MM.1S (cell line): ENCODE data around the gene SNW1.

Experiments used
- DNase-seq: peaks from one replicate; pipeline ENCODE4 v3.0.0-alpha.2; 2015
- H2AFZ ChIP-seq: fragments of 300-600 bp; sonication (generic); 2 replicates; pipeline ENCODE4 v1.6.0; 2016; ENCODE audit warnings: antibody characterized with exemption, low read length
- H3F3A ChIP-seq: fragments of 300-600 bp; sonication (generic); 2 replicates; pipeline ENCODE4 v1.6.1; 2016; ENCODE audit warnings: mild to moderate bottlenecking, antibody characterized with exemption, low read length, moderate library complexity, mixed read lengths; ENCODE audit not compliant: insufficient read depth
- H3K27ac ChIP-seq: fragments of 300-600 bp; sonication (generic); 2 replicates; pipeline ENCODE4 v1.5.1; 2016; ENCODE audit warnings: mild to moderate bottlenecking, low read length
- H3K27me3 ChIP-seq: fragments of 300-600 bp; sonication (generic); replicated peaks from 2 replicates; pipeline ENCODE4 v1.6.0; 2016; ENCODE audit warnings: low read length; ENCODE audit not compliant: insufficient read depth
- H3K36me3 ChIP-seq: fragments of 300-600 bp; sonication (generic); replicated peaks from 2 replicates; pipeline ENCODE4 v1.6.1; 2016; ENCODE audit warnings: mild to moderate bottlenecking, low read length, mixed read lengths; ENCODE audit not compliant: insufficient read depth
- H3K4me1 ChIP-seq: fragments of 300-600 bp; sonication (generic); 2 replicates; pipeline ENCODE4 v1.6.1; 2016; ENCODE audit warnings: low read length, mixed read lengths
- H3K4me2 ChIP-seq: fragments of 300-600 bp; sonication (generic); 2 replicates; pipeline ENCODE4 v1.6.0; 2016; ENCODE audit warnings: low read depth, low read length
- H3K4me3 ChIP-seq: fragments of 300-600 bp; sonication (generic); 2 replicates; pipeline ENCODE4 v1.5.1; 2016; ENCODE audit warnings: low read length, mixed read lengths
- H3K79me2 ChIP-seq: fragments of 300-600 bp; sonication (generic); 2 replicates; pipeline ENCODE4 v1.6.1; 2016; ENCODE audit warnings: mixed run types, low read length, mixed read lengths
- H3K9ac ChIP-seq: fragments of 300-600 bp; sonication (generic); 2 replicates; pipeline ENCODE4 v1.6.1; 2016; ENCODE audit warnings: low read length, mixed read lengths
- H3K9me2 ChIP-seq: fragments of 300-600 bp; sonication (generic); replicated peaks from 2 replicates; pipeline ENCODE4 v1.6.1; 2016; ENCODE audit warnings: mild to moderate bottlenecking, low read length, mixed read lengths; ENCODE audit not compliant: insufficient read depth
- H3K9me3 ChIP-seq: fragments of 300-600 bp; sonication (generic); replicated peaks from 2 replicates; pipeline ENCODE4 v1.6.1; 2016; ENCODE audit warnings: mild to moderate bottlenecking, low read length, mixed read lengths; ENCODE audit not compliant: insufficient read depth
- H4K20me1 ChIP-seq: fragments of 300-600 bp; sonication (generic); 2 replicates; pipeline ENCODE4 v1.6.1; 2016; ENCODE audit warnings: mild to moderate bottlenecking, low read length, moderate library complexity, mixed read lengths; ENCODE audit not compliant: insufficient read depth
- EZH2 ChIP-seq: fragments of 300-600 bp; sonication (generic); optimal IDR thresholded peaks from 2 replicates; pipeline ENCODE3; 2017; ENCODE audit warnings: low read depth, mild to moderate bottlenecking, antibody characterized with exemption, low read length, mixed read lengths
- EZH2phosphoT487 ChIP-seq: fragments of 300-600 bp; sonication (generic); IDR thresholded peaks from 2 replicates; pipeline ENCODE4 v1.6.1; 2018; ENCODE audit warnings: antibody characterized with exemption, low read length
- TF ChIP-seq, protein P1 (sequence below): fragments of 300-600 bp; sonication (generic); IDR thresholded peaks from 2 replicates; pipeline ENCODE4 v1.5.1; 2016; ENCODE audit warnings: antibody characterized with exemption, low read length, mixed read lengths

SNW1 gene

GRCh38 chr14:77721437-77721836 lies 39.5 kb downstream of the SNW1 start:
- Histone ChIP-seq H3K9me3 (no peaks in the 10 kb centered on the region), H3K27me3 (no peaks in the 10 kb centered on the region), H3K27ac (no peak overlapping the region), H3K4me1 (no peaks in the 10 kb centered on the region), H3F3A (no peaks in the 10 kb centered on the region), H2AFZ (no peak overlapping the region), H3K79me2 (no peaks in the 10 kb centered on the region), H3K4me3 (no peak overlapping the region), H3K36me3 (no peaks in the 10 kb centered on the region), H3K9ac (no peak overlapping the region), H3K4me2 (no peak overlapping the region), H3K9me2 (no peaks in the 10 kb centered on the region), H4K20me1 (no peaks in the 10 kb centered on the region)
- DNase-seq = no peak
- no peak for TF ChIP-seq EZH2phosphoT487
- TF ChIP-seq, protein P1, sequence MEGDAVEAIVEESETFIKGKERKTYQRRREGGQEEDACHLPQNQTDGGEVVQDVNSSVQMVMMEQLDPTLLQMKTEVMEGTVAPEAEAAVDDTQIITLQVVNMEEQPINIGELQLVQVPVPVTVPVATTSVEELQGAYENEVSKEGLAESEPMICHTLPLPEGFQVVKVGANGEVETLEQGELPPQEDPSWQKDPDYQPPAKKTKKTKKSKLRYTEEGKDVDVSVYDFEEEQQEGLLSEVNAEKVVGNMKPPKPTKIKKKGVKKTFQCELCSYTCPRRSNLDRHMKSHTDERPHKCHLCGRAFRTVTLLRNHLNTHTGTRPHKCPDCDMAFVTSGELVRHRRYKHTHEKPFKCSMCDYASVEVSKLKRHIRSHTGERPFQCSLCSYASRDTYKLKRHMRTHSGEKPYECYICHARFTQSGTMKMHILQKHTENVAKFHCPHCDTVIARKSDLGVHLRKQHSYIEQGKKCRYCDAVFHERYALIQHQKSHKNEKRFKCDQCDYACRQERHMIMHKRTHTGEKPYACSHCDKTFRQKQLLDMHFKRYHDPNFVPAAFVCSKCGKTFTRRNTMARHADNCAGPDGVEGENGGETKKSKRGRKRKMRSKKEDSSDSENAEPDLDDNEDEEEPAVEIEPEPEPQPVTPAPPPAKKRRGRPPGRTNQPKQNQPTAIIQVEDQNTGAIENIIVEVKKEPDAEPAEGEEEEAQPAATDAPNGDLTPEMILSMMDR = no peak
- TF ChIP-seq EZH2 = no peak

- no peak for TF ChIP-seq EZH2phosphoT487
- no peak overlapping the region for H3K4me2 ChIP-seq
- peaks cover 13% of the 10 kb centered on the region for H3K79me2 ChIP-seq
- DNase-seq = no peak
- no peaks in the 10 kb centered on the region for H3K9me3 ChIP-seq
- no peaks in the 10 kb centered on the region for H3K9me2 ChIP-seq
- H3K27me3 ChIP-seq = no peaks in the 10 kb centered on the region
- H3K4me3 ChIP-seq = no peak overlapping the region
- no peak overlapping the region for H3K9ac ChIP-seq
- H3K36me3 ChIP-seq = no peaks in the 10 kb centered on the region; the same call in 1 of the 2 replicates
- no peak overlapping the region for H2AFZ ChIP-seq
- no peaks in the 10 kb centered on the region for H3F3A ChIP-seq
- no peaks in the 10 kb centered on the region for H4K20me1 ChIP-seq
- no peak overlapping the region for H3K27ac ChIP-seq
- H3K4me1 ChIP-seq = no peaks in the 10 kb centered on the region
Measured at GRCh38 chr14:77717608-77718305, 43.2 kb downstream of the SNW1 start.

GRCh38 chr14:77714926-77715325 lies 46.0 kb downstream of the SNW1 start:
- no peak overlapping the region for H3K4me3 ChIP-seq
- no peaks in the 10 kb centered on the region for H3K9me2 ChIP-seq
- no peaks in the 10 kb centered on the region for H3K27me3 ChIP-seq
- H3K36me3 ChIP-seq = no peaks in the 10 kb centered on the region; the same call in 1 of the 2 replicates
- no peak overlapping the region for H2AFZ ChIP-seq
- no peaks in the 10 kb centered on the region for H3F3A ChIP-seq
- no peak for DNase-seq
- no peaks in the 10 kb centered on the region for H3K4me1 ChIP-seq
- no peak overlapping the region for H3K27ac ChIP-seq
- H3K79me2 ChIP-seq = peaks cover 25% of the 10 kb centered on the region
- no peaks in the 10 kb centered on the region for H3K9me3 ChIP-seq
- H4K20me1 ChIP-seq = no peaks in the 10 kb centered on the region
- H3K4me2 ChIP-seq = no peak overlapping the region
- TF ChIP-seq EZH2 (no peak), EZH2phosphoT487 (no peak)
- TF ChIP-seq, protein P1 = no peak
- no peak overlapping the region for H3K9ac ChIP-seq

- Histone ChIP-seq H2AFZ (no peak overlapping the region), H4K20me1 (no peaks in the 10 kb centered on the region), H3K4me2 (no peak overlapping the region), H3K36me3 (no peaks in the 10 kb centered on the region), H3K9me3 (no peaks in the 10 kb centered on the region), H3K27ac (no peak overlapping the region), H3K9me2 (no peaks in the 10 kb centered on the region), H3K27me3 (no peaks in the 10 kb centered on the region), H3F3A (no peaks in the 10 kb centered on the region; the same call in 1 of the 2 replicates), H3K4me3 (no peak overlapping the region), H3K4me1 (peaks cover 8% of the 10 kb centered on the region; the same call in 1 of the 2 replicates), H3K79me2 (peaks cover 69% of the 10 kb centered on the region), H3K9ac (no peak overlapping the region)
- TF ChIP-seq, protein P1 = no peak
- TF ChIP-seq EZH2phosphoT487 (no peak), EZH2 (no peak)
- DNase-seq = no peak
Measured at GRCh38 chr14:77710364-77710763, 50.6 kb downstream of the SNW1 start.
